Right ventricle myocardium superior (tissue), 1 donor: ENCODE data around the gene SPR. TPM values are rescaled to one million over a fixed set of nuclear protein-coding genes. Genes with fewer than 3 reads are reported as not detected.
A peak's percentile ranks its signal among the peaks of the same experiment; 100 is the strongest.

Experiments used
- ATAC-seq: fragments of 200-7000 bp; cut with Tn5 transposase; one replicate; pipeline ENCODE4 v1.9.1; 2020; ENCODE audit warnings: mild to moderate bottlenecking; ENCODE audit not compliant: poor library complexity
- DNase-seq: peaks from one replicate; pipeline ENCODE4 v3.0.0-alpha.2; 2020
- intact Hi-C: fragments of 100-400 bp; cut with DNase I; formaldehyde crosslinking; loops from one replicate; pipeline ENCODE4 v1.11.2; 2022
- total RNA-seq: library from RNA; stranded (reverse); fragmentation: NEBNext Ultra II Directional; extraction: Animal tissue kit (Norgen Biotek cat#: 25700); gene quantifications from one replicate; pipeline ENCODE4 v1.2.1, GENCODE V29; 2021
- donor health status: DM: no; HTN: yes; CAD: no; lungs with severe emphysema.

The SPR gene
- total RNA-seq, 1 donor from 2014 or later = 53.9 TPM

DNA sequence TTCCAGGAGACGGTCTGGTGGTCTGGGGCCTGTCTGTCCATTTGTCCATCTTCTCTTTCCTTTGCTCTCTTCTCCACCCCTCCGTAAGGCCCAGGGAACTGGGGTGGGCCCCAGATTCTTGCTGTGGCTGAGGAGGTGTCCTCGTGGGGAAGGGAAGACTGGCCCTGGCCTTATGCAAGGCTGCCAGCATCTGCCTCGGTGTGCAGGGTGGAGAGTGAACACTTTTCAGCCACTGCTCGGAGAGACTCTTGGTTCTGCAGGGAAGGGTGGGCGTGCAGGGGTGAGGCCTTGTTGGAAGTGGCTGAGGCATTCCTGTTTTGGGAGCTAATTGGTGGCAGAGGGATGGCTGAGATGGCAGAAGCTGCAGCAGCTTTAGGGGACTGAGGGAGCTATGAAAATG lies 53.2 kb downstream of the SPR start:
- intact Hi-C loops = no loop called here
- DNase-seq = no peak
- ATAC-seq = no peak

DNA sequence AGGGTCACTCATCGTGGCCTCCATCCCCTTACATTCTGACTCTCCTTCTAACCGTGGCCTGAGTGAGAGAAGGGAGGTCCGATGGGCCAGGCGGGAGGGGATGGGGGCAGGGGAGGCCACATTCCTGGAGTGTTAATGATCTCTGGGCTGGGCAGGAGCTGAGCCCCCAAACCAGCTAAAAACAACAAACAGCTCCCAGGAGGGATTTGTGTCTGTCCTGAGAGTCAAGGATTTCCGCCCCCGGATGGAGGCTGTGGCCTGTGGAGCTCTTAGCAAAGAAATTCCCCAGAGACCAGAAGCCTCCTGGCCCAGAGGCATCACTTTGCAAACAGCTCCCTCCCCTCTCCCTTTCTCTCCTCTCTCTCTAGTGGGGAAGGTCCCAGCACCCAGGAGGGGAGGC lies 53.6 kb downstream of the SPR start:
- DNase-seq (peak; percentile 42), ATAC-seq (no peak)
- intact Hi-C loops = no loop called here

Other genes starting within 250 kb of the SPR start
- 96.9 TPM for gene EXOC6B, start 61.4 kb upstream of the SPR start, total RNA-seq
- gene EMX1, start 30.1 kb downstream of the SPR start, total RNA-seq = not detected
- 9.7 TPM for gene SFXN5, start 184.3 kb downstream of the SPR start, total RNA-seq
- 17.9 TPM for gene RAB11FIP5, start 225.5 kb downstream of the SPR start, total RNA-seq